Measurements from ENCODE around the gene NAALAD2. TPM values are rescaled to one million over a fixed set of nuclear protein-coding genes. Genes with fewer than 3 reads are reported as not detected.

The NAALAD2 gene
- total RNA-seq, 1 experiment from 2014 or later: 2.1 TPM

DNA sequence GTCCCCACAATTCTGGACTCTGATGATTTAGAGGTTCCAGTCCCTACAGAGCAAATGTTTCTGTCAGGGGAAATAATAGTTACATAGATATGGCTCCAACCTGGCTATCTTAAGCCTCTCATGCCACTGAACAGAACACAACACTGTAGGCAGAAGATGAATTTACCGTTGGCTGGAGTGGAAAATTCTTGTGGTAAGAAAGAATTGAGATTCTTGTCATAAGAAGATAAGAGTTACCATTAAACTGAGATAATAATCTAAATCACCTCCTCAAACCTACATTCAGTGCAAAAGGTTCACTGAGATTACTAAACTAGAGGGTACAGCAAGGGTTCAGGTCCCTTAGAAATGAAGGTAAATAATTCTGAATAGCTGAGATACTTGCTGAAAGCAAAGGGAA, 10.1 kb upstream of the NAALAD2 start:
- H3K4me3 Mint-ChIP-seq: no peak overlapping the region
- no CpG with 5 or more reads among the region's 1 CpG for WGBS (ENCODE audit: extremely low coverage, insufficient read length, low lambda C conversion rate)
- no peaks in the 10 kb centered on the region for H3K23me2 ChIP-seq (ENCODE audit: insufficient read length, low read depth, low read length, poor library complexity, severe bottlenecking)

More for the DNA sequence above, 10.1 kb upstream of the NAALAD2 start:
- H4K5ac ChIP-seq (ENCODE audit: insufficient read length, low read depth, low read length): no peak overlapping the region
- no peaks in the 10 kb centered on the region for H3K79me1 ChIP-seq (ENCODE audit: insufficient read depth, low read depth, low read length, poor library complexity, severe bottlenecking)
- no peak overlapping the region for H3T11ph ChIP-seq (ENCODE audit: low read length)
- no peak overlapping the region for H2BK12ac ChIP-seq (ENCODE audit: insufficient read length, low read depth, low read length)
- H3K56ac ChIP-seq (ENCODE audit: insufficient read length, low read depth, low read length): no peak overlapping the region
- H3K27ac ChIP-seq (ENCODE audit: insufficient read length, low read depth, low read length): no peak overlapping the region
- no peak overlapping the region for H3K18ac ChIP-seq (ENCODE audit: insufficient read length, low read depth, low read length)
- TF ChIP-seq, protein P1, sequence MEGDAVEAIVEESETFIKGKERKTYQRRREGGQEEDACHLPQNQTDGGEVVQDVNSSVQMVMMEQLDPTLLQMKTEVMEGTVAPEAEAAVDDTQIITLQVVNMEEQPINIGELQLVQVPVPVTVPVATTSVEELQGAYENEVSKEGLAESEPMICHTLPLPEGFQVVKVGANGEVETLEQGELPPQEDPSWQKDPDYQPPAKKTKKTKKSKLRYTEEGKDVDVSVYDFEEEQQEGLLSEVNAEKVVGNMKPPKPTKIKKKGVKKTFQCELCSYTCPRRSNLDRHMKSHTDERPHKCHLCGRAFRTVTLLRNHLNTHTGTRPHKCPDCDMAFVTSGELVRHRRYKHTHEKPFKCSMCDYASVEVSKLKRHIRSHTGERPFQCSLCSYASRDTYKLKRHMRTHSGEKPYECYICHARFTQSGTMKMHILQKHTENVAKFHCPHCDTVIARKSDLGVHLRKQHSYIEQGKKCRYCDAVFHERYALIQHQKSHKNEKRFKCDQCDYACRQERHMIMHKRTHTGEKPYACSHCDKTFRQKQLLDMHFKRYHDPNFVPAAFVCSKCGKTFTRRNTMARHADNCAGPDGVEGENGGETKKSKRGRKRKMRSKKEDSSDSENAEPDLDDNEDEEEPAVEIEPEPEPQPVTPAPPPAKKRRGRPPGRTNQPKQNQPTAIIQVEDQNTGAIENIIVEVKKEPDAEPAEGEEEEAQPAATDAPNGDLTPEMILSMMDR (conservative IDR thresholded peaks at IDR 0.05): no peak
- no peaks in the 10 kb centered on the region for H3K27me3 ChIP-seq (ENCODE audit: insufficient read depth, low read length)
- no peaks in the 10 kb centered on the region for H4K20me1 ChIP-seq (ENCODE audit: control insufficient read depth, insufficient read depth, insufficient read length)
- H3K4ac ChIP-seq (ENCODE audit: low read depth, low read length): no peak overlapping the region
- H4K8ac ChIP-seq (replicated peaks; ENCODE audit: insufficient read length, low read depth, low read length): no peak overlapping the region
- Mint-ChIP-seq H3K27ac (no peak overlapping the region), H3K9me3 (no peaks in the 10 kb centered on the region), H3K4me1 (no peaks in the 10 kb centered on the region), H3K27me3 (ENCODE audit: low read depth) (no peaks in the 10 kb centered on the region), H3K36me3 (ENCODE audit: insufficient read depth in 1 of 3, low read depth in 3 of 3) (no peaks in the 10 kb centered on the region)
- no peak overlapping the region for H2BK5ac ChIP-seq (ENCODE audit: insufficient read length, low read length)
- H3K14ac ChIP-seq (ENCODE audit: insufficient read depth, low read length): no peak overlapping the region
- H2BK20ac ChIP-seq (ENCODE audit: low read depth, low read length, poor library complexity, severe bottlenecking): no peak overlapping the region
- no peaks in the 10 kb centered on the region for H3K9me3 ChIP-seq (ENCODE audit: control insufficient read depth, low read depth, low read length)
- no peak for DNase-seq
- H3K23ac ChIP-seq (ENCODE audit: insufficient read length, low read depth, low read length): no peak overlapping the region
- no peak overlapping the region for H3K4me2 ChIP-seq (ENCODE audit: insufficient read depth, insufficient read length, low read length)
- H3K79me2 ChIP-seq (ENCODE audit: insufficient read depth, low read length): no peaks in the 10 kb centered on the region
- no peak overlapping the region for H4K91ac ChIP-seq (ENCODE audit: insufficient read length, low read depth, low read length)
- no peak overlapping the region for H2BK15ac ChIP-seq (ENCODE audit: low read depth, low read length)
- H3K9ac ChIP-seq (ENCODE audit: extremely low read depth, insufficient read length, low read length): no peak overlapping the region
- H2BK120ac ChIP-seq (ENCODE audit: low read depth, low read length, poor library complexity, severe bottlenecking): no peak overlapping the region
- no peaks in the 10 kb centered on the region for H3K4me1 ChIP-seq (ENCODE audit: insufficient read depth, low read length)
- H2AK5ac ChIP-seq (ENCODE audit: insufficient read length, low read length): no peak overlapping the region
- H2AFZ ChIP-seq (ENCODE audit: low read length): no peak overlapping the region
